Endodermal cell (in vitro differentiated cells): ENCODE data around the gene POR. TPM values are rescaled to one million over a fixed set of nuclear protein-coding genes. Genes with fewer than 3 reads are reported as not detected.

Source experiments
- DNase-seq: peaks from one replicate; pipeline ENCODE4 v3.0.0-alpha.2; 2017
- H3K27ac ChIP-seq: 2 replicates; pipeline ENCODE4 v1.5.1; 2013; ENCODE audit warnings: mild to moderate bottlenecking, low read depth, low read length, moderate library complexity
- H3K27me3 ChIP-seq: 2 replicates; pipeline ENCODE4 v1.6.1; 2013; ENCODE audit warnings: mild to moderate bottlenecking, low read length, moderate library complexity; ENCODE audit not compliant: insufficient read depth, control insufficient read depth, poor library complexity, severe bottlenecking
- H3K36me3 ChIP-seq: 2 replicates; pipeline ENCODE4 v1.7.0; 2013; ENCODE audit warnings: mild to moderate bottlenecking, low read length, moderate library complexity; ENCODE audit not compliant: control insufficient read depth, insufficient read depth
- H3K4me1 ChIP-seq: one replicate; pipeline ENCODE4 v1.7.0; 2013; ENCODE audit warnings: low read length; ENCODE audit not compliant: control insufficient read depth, insufficient read depth
- H3K4me3 ChIP-seq: 2 replicates; pipeline ENCODE4 v1.5.1; 2013; ENCODE audit warnings: mild to moderate bottlenecking, low read length, moderate library complexity
- H3K9ac ChIP-seq: 2 replicates; pipeline ENCODE4 v1.6.1; 2013; ENCODE audit warnings: mild to moderate bottlenecking, low read length, moderate library complexity; ENCODE audit not compliant: poor library complexity, severe bottlenecking; ENCODE audit errors: extremely low read depth
- H3K9me3 ChIP-seq: 2 replicates; pipeline ENCODE4 v1.6.1; 2013; ENCODE audit warnings: mild to moderate bottlenecking, low read length, moderate library complexity; ENCODE audit not compliant: control insufficient read depth
- H3K27ac Mint-ChIP-seq: 2 replicates; pipeline ENCODE4 v1.8.0; 2020; ENCODE audit warnings: mixed read lengths
- H3K27me3 Mint-ChIP-seq: 2 replicates; pipeline ENCODE4 v1.8.0; 2021; ENCODE audit warnings: mild to moderate bottlenecking, mixed read lengths; ENCODE audit not compliant: insufficient read depth
- H3K36me3 Mint-ChIP-seq: 2 replicates; pipeline ENCODE4 v1.8.0; 2020; ENCODE audit warnings: low read depth, mixed read lengths
- H3K4me1 Mint-ChIP-seq: 2 replicates; pipeline ENCODE4 v1.8.0; 2020; ENCODE audit warnings: mixed read lengths
- H3K4me3 Mint-ChIP-seq: 2 replicates; pipeline ENCODE4 v1.8.0; 2020; ENCODE audit warnings: mild to moderate bottlenecking, moderate library complexity, mixed read lengths
- H3K9me3 Mint-ChIP-seq: 2 replicates; pipeline ENCODE4 v1.8.0; 2020; ENCODE audit warnings: mild to moderate bottlenecking, mixed read lengths
- WGBS, 2 experiments: methylation state at CpG; one replicate each; pipeline versions ENCODE4 v1.1.5 to v1.1.7; 2013; ENCODE audit warnings: missing lambda C conversion rate in 2 of 2, mixed read lengths in 1 of 2; ENCODE audit not compliant: insufficient coverage in 1 of 2, insufficient read length in 1 of 2; 5-methylcytosine and 5-hydroxymethylcytosine counted together
- total RNA-seq, 2 donors: library from RNA; stranded (reverse); fragmentation: NEBNext Ultra II Directional in 1 of 2; extraction: Animal tissue kit (Norgen Biotek cat#: 25700) in 1 of 2; gene quantifications; 2 replicates in 1 of 2; 3 replicates in 1 of 2; pipeline ENCODE4 v1.2.1, GENCODE V29; 2021
- TF ChIP-seq, protein P1 (sequence below): fragments of 200-600 bp; sonication (generic); conservative IDR thresholded peaks from 2 replicates; pipeline ENCODE4 v1.5.0; 2021; ENCODE audit warnings: antibody characterized with exemption, mild to moderate bottlenecking

Gene POR
- total RNA-seq, 2 donors from 2014 or later, result 85.2 to 92.9 TPM

DNA sequence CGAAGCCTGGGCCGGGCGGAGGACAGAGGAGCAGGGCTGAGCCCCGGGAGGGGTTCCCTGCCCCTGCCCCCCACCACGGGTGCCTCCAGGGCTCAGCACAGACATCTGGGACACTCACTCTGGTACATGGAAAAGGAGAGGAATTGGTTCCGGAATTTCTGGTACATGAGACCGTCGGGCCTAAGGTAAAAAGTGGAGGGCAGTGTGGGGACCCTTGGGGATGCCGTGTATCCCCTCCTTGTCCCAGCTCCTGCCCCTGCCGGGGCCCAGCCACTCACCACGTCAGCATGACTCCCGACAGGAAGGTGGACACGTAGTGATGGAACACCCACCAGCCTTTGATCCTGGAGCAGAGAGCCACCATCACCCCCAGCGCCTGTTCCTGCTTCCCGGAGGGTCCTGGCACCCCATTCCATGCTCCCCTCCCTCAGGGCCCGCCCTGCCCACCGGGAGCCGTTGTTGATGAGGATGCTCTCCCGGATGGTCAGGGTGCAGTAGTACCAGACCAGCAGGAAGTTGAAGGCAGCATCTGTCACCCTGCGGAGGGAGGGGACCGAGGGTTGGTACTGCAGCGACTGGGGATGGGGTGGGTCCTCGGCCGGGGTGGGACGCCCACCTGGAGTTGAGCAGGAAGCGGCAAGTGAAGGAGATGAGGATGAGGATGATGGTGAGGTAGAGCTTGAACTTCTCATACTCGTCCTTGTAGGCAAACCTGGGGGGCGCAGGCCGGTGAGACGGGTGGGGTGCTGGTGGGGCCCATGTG, 73.0 kb downstream of the POR start:
- Mint-ChIP-seq H3K27me3 (no peaks in the 10 kb centered on the region), H3K9me3 (no peaks in the 10 kb centered on the region), H3K4me3 (no peak overlapping the region), H3K36me3 (peaks cover 11% of the 10 kb centered on the region), H3K4me1 (peaks cover 19% of the 10 kb centered on the region), H3K27ac (no peak overlapping the region)
- Histone ChIP-seq H3K27me3 (no peaks in the 10 kb centered on the region), H3K9ac (no peak overlapping the region), H3K36me3 (peaks cover 6% of the 10 kb centered on the region), H3K4me1 (peaks cover 2% of the 10 kb centered on the region), H3K4me3 (no peak overlapping the region), H3K9me3 (no peaks in the 10 kb centered on the region), H3K27ac (no peak overlapping the region)
- no peak for DNase-seq
- TF ChIP-seq, protein P1, sequence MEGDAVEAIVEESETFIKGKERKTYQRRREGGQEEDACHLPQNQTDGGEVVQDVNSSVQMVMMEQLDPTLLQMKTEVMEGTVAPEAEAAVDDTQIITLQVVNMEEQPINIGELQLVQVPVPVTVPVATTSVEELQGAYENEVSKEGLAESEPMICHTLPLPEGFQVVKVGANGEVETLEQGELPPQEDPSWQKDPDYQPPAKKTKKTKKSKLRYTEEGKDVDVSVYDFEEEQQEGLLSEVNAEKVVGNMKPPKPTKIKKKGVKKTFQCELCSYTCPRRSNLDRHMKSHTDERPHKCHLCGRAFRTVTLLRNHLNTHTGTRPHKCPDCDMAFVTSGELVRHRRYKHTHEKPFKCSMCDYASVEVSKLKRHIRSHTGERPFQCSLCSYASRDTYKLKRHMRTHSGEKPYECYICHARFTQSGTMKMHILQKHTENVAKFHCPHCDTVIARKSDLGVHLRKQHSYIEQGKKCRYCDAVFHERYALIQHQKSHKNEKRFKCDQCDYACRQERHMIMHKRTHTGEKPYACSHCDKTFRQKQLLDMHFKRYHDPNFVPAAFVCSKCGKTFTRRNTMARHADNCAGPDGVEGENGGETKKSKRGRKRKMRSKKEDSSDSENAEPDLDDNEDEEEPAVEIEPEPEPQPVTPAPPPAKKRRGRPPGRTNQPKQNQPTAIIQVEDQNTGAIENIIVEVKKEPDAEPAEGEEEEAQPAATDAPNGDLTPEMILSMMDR, result no peak
- 90 to 95% methylated on average over 6 to 30 of the region's 30 CpGs for WGBS, 2 experiments

DNA sequence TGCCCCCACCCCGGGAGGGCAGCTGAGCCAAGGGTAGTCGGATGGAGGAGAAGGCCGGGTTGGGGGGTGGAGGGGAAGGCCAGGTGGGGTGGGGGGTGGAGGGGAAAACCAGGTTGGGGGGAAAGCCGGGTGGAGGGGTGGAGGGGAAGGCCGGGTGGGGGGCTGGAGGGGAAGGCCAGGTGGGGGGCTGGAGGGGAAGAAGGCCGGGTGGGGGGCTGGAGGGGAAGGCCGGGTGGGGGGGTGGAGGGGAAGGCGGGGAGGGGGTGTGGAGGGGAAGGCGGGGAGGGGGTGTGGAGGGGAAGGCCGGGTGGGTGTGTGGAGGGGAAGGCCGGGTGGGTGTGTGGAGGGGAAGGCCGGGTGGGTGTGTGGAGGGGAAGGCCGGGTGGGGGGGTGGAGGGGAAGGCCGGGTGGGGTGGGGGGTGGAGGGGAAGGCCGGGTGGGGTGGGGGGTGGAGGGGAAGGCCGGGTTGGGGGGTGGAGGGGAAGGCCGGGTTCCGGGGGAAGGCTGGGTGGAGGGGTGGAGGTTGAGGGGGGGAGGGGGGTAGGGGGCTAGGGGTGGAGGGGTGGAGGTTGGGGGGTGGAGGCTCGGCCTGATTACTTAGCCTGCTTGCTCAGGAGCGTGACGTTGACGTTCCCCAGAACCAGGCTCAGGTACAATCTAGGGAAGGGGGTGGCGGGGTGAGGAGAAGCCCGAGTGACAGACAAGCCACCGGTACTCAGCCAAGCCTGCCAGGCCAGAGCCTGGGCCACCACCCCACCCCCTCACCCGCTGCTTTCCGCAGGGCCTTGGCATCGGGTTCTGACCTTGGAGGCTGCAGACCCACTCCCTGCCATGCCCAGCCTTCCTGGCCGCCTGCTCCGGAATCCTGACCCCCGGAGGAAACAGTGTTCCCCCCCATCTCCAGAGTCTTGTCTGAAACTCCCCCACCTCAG, 73.9 kb downstream of the POR start:
- Histone ChIP-seq H3K4me1 (peaks cover 9% of the 10 kb centered on the region), H3K9me3 (no peaks in the 10 kb centered on the region), H3K4me3 (no peak overlapping the region), H3K36me3 (peaks cover 6% of the 10 kb centered on the region), H3K27ac (no peak overlapping the region), H3K27me3 (no peaks in the 10 kb centered on the region), H3K9ac (no peak overlapping the region)
- Mint-ChIP-seq H3K4me3 (no peak overlapping the region), H3K27ac (no peak overlapping the region), H3K36me3 (peaks cover 9% of the 10 kb centered on the region), H3K9me3 (no peaks in the 10 kb centered on the region), H3K4me1 (peaks cover 19% of the 10 kb centered on the region), H3K27me3 (no peaks in the 10 kb centered on the region)
- TF ChIP-seq, protein P1, result no peak
- DNase-seq, result no peak
- 67 to 83% methylated on average over 3 to 14 of the region's 31 CpGs for WGBS, 2 experiments

DNA sequence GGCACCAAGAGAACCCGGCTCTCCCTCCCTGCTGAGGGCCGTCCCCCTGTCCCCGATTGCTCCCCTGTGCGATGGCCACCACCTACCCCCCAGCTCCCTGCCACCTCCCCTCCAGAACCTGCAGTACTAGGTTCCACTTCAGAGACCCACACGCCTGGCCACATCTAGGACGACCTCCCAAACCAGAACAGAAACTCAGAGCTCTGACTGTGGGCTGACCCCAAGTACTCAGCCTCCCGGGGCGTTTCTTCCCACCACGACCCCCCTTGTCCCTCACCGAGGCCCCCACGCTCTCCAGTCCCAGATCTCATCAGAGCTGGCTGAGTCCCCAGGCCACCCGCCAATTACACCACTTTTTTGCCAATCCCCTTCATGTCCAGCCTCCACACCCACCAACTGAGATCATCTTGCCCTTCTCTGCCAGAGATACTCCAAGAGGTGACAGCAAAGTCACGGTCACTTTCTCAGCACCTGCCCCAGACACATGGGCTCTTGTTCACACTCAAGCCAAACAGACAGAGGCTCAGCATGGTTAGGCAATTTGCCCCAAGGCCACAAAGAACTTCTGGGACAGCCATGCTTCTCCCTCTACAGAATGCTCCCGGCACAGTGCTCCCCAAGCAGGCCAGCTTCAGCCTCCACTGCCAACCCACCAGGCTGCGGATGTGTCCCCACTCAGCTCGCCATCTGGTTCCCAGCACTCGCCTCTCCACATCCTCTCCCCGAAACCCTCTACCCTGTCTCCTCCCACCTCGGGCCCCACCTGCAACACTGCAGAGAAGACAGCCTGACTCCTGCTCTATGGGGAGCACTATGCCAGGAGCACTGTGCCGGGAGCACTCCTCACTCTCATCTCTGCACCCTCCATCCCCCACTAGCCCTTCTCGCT, 74.8 kb downstream of the POR start:
- H3K4me1 ChIP-seq, result peaks cover 9% of the 10 kb centered on the region
- H3K36me3 Mint-ChIP-seq, result peaks cover 9% of the 10 kb centered on the region
- no peak overlapping the region for H3K27ac ChIP-seq
- H3K9me3 Mint-ChIP-seq, result no peaks in the 10 kb centered on the region
- no peaks in the 10 kb centered on the region for H3K27me3 ChIP-seq
- peaks cover 20% of the 10 kb centered on the region for H3K4me1 Mint-ChIP-seq
- no peak for DNase-seq
- no peak overlapping the region for H3K4me3 Mint-ChIP-seq
- no peak overlapping the region for H3K9ac ChIP-seq
- H3K36me3 ChIP-seq, result peaks cover 6% of the 10 kb centered on the region
- TF ChIP-seq, protein P1, result no peak
- no peak overlapping the region for H3K27ac Mint-ChIP-seq
- no peaks in the 10 kb centered on the region for H3K27me3 Mint-ChIP-seq
- H3K4me3 ChIP-seq, result no peak overlapping the region
- H3K9me3 ChIP-seq, result no peaks in the 10 kb centered on the region
- WGBS, 2 experiments, result 78 to 86% methylated on average over 10 to 21 of the region's 21 CpGs
